Adrenal gland (tissue), 12 donors: ENCODE measurements around the gene ZNF385A. TPM values are rescaled to one million over a fixed set of nuclear protein-coding genes. Genes with fewer than 3 reads are reported as not detected.
A peak's percentile ranks its signal among the peaks of the same experiment; 100 is the strongest.

Experiments used
- DNase-seq, 7 donors: peaks; one replicate each; pipeline ENCODE4 v3.0.0-alpha.2; 2019 to 2020
- H3K27ac ChIP-seq, 5 donors: fragments of 200-600 bp; sonication (generic) in 4 of 5; 1 replicate in 3 of 5; 2 replicates in 2 of 5; pipeline versions ENCODE4 v1.5.1 to v1.8.0; 2016 to 2020; ENCODE audit warnings: mild to moderate bottlenecking in 1 of 5
- H3K27me3 ChIP-seq: fragments of 200-600 bp; 2 replicates; pipeline ENCODE4 v1.8.0; 2021
- H3K36me3 ChIP-seq, 2 donors: fragments of 200-600 bp; replicated peaks in 1 of 2; 1 replicate in 1 of 2; 2 replicates in 1 of 2; pipeline versions ENCODE4 v1.5.1 to v1.8.0; 2018 to 2022
- H3K4me1 ChIP-seq, 2 donors: fragments of 200-600 bp; replicated peaks in 1 of 2; 1 replicate in 1 of 2; 2 replicates in 1 of 2; pipeline versions ENCODE4 v1.5.1 to v1.8.0; 2018 to 2021
- H3K4me3 ChIP-seq, 4 donors: fragments of 200-600 bp; sonication (generic) in 3 of 4; one replicate each; pipeline ENCODE4 v1.5.1; 2016 to 2018
- H3K9me3 ChIP-seq, 3 donors: fragments of 200-600 bp; sonication (generic) in 1 of 3; replicated peaks in 1 of 3; 1 replicate in 2 of 3; 2 replicates in 1 of 3; pipeline versions ENCODE4 v1.5.1 to v1.8.0; 2016 to 2021
- POLR2A ChIP-seq, 2 donors: fragments of 450-650 bp; IDR thresholded peaks; one replicate each; pipeline ENCODE4 v1.6.1; 2017; ENCODE audit warnings: antibody characterized with exemption in 2 of 2, mild to moderate bottlenecking in 2 of 2, moderate library complexity in 1 of 2
- WGBS, 4 donors: extraction: QIAGEN DNeasy Blood & Tissue Kit in 2 of 4; methylation state at CpG; one replicate each; pipeline versions ENCODE4 v1.1.5 to v1.1.7; 2013 to 2017; 5-methylcytosine and 5-hydroxymethylcytosine counted together
- intact Hi-C, 2 donors: fragments of 100-400 bp; cut with DNase I; formaldehyde crosslinking; loops; one replicate each; pipeline versions ENCODE4 v1.14.1 to v1.15.0; 2022 to 2023
- polyA plus RNA-seq, 3 donors: library from polyadenylated mRNA; stranded (reverse); fragments of 200-250 nt in 2 of 3; fragments of 350-450 nt in 1 of 3; fragmentation: Illumina TruSeq in 1 of 3; extraction: RNeasy Lipid Tissue Mini Kit (QIAGEN cat#74804) in 1 of 3; gene quantifications; one replicate each; pipeline ENCODE4 v1.2.3, GENCODE V29; 2013 to 2014
- total RNA-seq, 9 donors: library from RNA; depleted of rRNA in 4 of 9; stranded (reverse); fragments of >200 nt in 4 of 9; fragments of 120-200 nt in 1 of 9; fragmentation: NEBNext Ultra II Directional in 1 of 9; extraction: Animal tissue kit (Norgen Biotek cat#: 25700) in 1 of 9; gene quantifications; one replicate each; pipeline versions ENCODE4 v1.1.0 to v1.2.4, GENCODE V29; 2013 to 2023
- TF ChIP-seq, protein P1 (sequence below), 6 experiments: fragments of 450-650 bp in 4 of 6; fragments of 200-600 bp in 2 of 6; sonication (generic) in 1 of 6; IDR thresholded peaks; 1 replicate in 5 of 6; 2 replicates in 1 of 6; pipeline versions ENCODE4 v1.5.1 to v1.8.0; 2016 to 2021; ENCODE audit warnings: antibody characterized with exemption in 6 of 6, mild to moderate bottlenecking in 2 of 6, moderate library complexity in 1 of 6
- donor health status: healthy with polysubstance abuse.
- donor health status: Bipolar disorder and iron deficiency.
- donor health status: DM: yes; HTN: yes; CAD: no.
- donor health status: DM: no; HTN: no; CAD: no.
- donor health status: DM: no; HTN: no; CAD: no.
- donor health status: DM: yes; HTN: yes; CAD: no.

The ZNF385A gene
- total and polyA plus RNA-seq, 12 donors, result 0.94 to 38.2 (median 13.1) TPM

DNA sequence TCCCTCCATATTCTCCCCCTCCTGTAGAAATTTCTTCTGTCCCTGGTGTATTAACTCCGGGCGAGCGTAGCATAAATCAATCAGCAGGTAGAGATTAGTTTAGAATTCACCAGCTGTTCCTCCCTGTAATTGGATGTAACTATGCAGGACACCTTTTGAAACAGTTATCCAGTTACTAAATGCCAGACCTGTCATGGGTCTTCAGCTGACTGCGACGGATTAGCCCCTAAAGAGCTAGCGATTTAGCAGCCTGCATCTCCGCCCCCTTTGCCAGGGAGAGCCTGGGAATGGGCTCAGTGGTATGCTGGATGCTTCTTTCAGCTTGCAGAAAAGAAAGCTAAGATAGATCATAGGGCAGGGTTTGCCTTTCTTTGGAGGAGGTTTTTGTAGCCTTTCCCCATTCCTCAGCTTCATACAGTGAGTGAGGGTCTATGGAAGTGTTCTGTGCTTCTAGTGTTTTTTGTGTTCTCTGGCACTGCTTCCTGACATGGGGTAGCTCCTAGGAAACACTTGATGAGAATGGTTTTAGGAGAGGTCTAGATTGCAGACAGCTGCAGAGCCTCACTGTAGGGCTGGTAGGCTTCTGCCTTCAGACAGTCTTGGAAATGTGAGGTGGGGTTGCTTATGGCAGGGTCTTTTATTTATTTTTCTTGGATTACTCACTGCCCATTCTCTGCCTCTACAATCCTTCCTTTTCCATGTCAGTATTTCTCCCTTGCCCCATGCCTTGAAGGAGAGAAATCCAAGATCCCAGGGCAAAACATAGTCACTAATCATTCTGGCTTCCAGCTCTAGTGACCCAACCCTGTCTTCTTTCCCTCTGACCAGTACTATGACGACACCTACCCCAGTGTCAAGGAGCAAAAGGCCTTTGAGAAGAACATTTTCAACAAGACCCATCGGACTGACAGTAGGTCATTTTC is 42.9 kb downstream of the ZNF385A start:
- Histone ChIP-seq H3K4me3 (no peak overlapping the region), H3K9me3 (no peaks in the 10 kb centered on the region), H3K27me3 (no peaks in the 10 kb centered on the region), H3K27ac (peak overlapping the region in 1 of 5 donors; percentile 9), H3K36me3 (peaks cover 0 to 56% of the 10 kb centered on the region in 2 donors), H3K4me1 (peaks cover 19 to 39% of the 10 kb centered on the region in 2 donors)
- WGBS, 4 donors, result 70 to 83% (median 81%) methylated on average over 9 of the region's 9 CpGs
- DNase-seq, result no peak
- intact Hi-C loops, result no loop called here
- TF ChIP-seq, protein P1, sequence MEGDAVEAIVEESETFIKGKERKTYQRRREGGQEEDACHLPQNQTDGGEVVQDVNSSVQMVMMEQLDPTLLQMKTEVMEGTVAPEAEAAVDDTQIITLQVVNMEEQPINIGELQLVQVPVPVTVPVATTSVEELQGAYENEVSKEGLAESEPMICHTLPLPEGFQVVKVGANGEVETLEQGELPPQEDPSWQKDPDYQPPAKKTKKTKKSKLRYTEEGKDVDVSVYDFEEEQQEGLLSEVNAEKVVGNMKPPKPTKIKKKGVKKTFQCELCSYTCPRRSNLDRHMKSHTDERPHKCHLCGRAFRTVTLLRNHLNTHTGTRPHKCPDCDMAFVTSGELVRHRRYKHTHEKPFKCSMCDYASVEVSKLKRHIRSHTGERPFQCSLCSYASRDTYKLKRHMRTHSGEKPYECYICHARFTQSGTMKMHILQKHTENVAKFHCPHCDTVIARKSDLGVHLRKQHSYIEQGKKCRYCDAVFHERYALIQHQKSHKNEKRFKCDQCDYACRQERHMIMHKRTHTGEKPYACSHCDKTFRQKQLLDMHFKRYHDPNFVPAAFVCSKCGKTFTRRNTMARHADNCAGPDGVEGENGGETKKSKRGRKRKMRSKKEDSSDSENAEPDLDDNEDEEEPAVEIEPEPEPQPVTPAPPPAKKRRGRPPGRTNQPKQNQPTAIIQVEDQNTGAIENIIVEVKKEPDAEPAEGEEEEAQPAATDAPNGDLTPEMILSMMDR (IDR thresholded peaks at IDR 0.05), result no peak
- no peak for TF ChIP-seq POLR2A (IDR thresholded peaks at IDR 0.05)

GRCh38 chr12:54340846-54341245 is 43.7 kb downstream of the ZNF385A start:
- no peak overlapping the region for H3K27ac ChIP-seq
- 71 to 84% (median 80%) methylated on average over 7 of the region's 7 CpGs for WGBS, 4 donors
- no peak for TF ChIP-seq POLR2A (IDR thresholded peaks at IDR 0.05)
- TF ChIP-seq, protein P1 (IDR thresholded peaks at IDR 0.05), result no peak
- H3K9me3 ChIP-seq, result no peaks in the 10 kb centered on the region
- no peaks in the 10 kb centered on the region for H3K27me3 ChIP-seq
- H3K36me3 ChIP-seq, result peaks cover 0 to 48% of the 10 kb centered on the region in 2 donors
- no peak overlapping the region for H3K4me3 ChIP-seq
- intact Hi-C loops, result no loop called here
- no peak for DNase-seq
- peaks cover 21 to 46% of the 10 kb centered on the region in 2 donors for H3K4me1 ChIP-seq

- Histone ChIP-seq H3K27ac (no peak overlapping the region), H3K4me1 (peaks cover 21 to 46% of the 10 kb centered on the region in 2 donors)
- 82 to 91% (median 88%) methylated on average over 4 of the region's 4 CpGs for WGBS, 4 donors
Observed at GRCh38 chr12:54338698-54339296, 45.7 kb downstream of the ZNF385A start.

More at GRCh38 chr12:54338698-54339296, 45.7 kb downstream of the ZNF385A start:
- Histone ChIP-seq H3K4me3 (no peak overlapping the region), H3K9me3 (no peaks in the 10 kb centered on the region), H3K27me3 (no peaks in the 10 kb centered on the region), H3K36me3 (peaks cover 0 to 30% of the 10 kb centered on the region in 2 donors)
- intact Hi-C loops, result no loop called here
- TF ChIP-seq POLR2A (IDR thresholded peaks at IDR 0.05), result no peak
- TF ChIP-seq, protein P1 (IDR thresholded peaks at IDR 0.05), result no peak
- DNase-seq, result no peak
